GM23248 (cell line): Measurements from ENCODE around the gene GALNT17. TPM values are rescaled to one million over a fixed set of nuclear protein-coding genes. Genes with fewer than 3 reads are reported as not detected.
A peak's percentile ranks its signal among the peaks of the same experiment; 100 is the strongest.

Source experiments
- DNase-seq: peaks from one replicate; pipeline ENCODE4 v3.0.0-alpha.2; 2015
- H2AFZ ChIP-seq: fragments of 200-600 bp; sonication (generic); 2 replicates; pipeline ENCODE4 v1.6.1; 2016; ENCODE audit warnings: antibody characterized with exemption
- H3F3A ChIP-seq: fragments of 200-600 bp; sonication (generic); 2 replicates; pipeline ENCODE4 v1.6.1; 2016; ENCODE audit warnings: mild to moderate bottlenecking, antibody characterized with exemption, mixed run types; ENCODE audit not compliant: insufficient read depth
- H3K27ac ChIP-seq: fragments of 200-600 bp; sonication (generic); 2 replicates; pipeline ENCODE4 v1.5.1; 2016; ENCODE audit warnings: mild to moderate bottlenecking
- H3K27me3 ChIP-seq: fragments of 200-600 bp; sonication (generic); replicated peaks from 2 replicates; pipeline ENCODE4 v1.6.1; 2016; ENCODE audit warnings: mild to moderate bottlenecking; ENCODE audit not compliant: insufficient read depth
- H3K36me3 ChIP-seq: fragments of 200-600 bp; sonication (generic); 2 replicates; pipeline ENCODE4 v1.6.1; 2016; ENCODE audit warnings: low read depth, mild to moderate bottlenecking
- H3K4me1 ChIP-seq: fragments of 200-600 bp; sonication (generic); 2 replicates; pipeline ENCODE4 v1.6.1; 2016; ENCODE audit warnings: mild to moderate bottlenecking; ENCODE audit not compliant: insufficient read depth
- H3K4me2 ChIP-seq: fragments of 200-600 bp; sonication (generic); one replicate; pipeline ENCODE4 v1.6.1; 2016; ENCODE audit warnings: mild to moderate bottlenecking; ENCODE audit not compliant: unreplicated experiment
- H3K4me3 ChIP-seq: fragments of 200-600 bp; sonication (generic); 2 replicates; pipeline ENCODE4 v1.5.1; 2016; ENCODE audit warnings: mild to moderate bottlenecking
- H3K79me2 ChIP-seq: fragments of 200-600 bp; sonication (generic); 2 replicates; pipeline ENCODE4 v1.6.1; 2016; ENCODE audit warnings: mild to moderate bottlenecking; ENCODE audit not compliant: insufficient read depth
- H3K9ac ChIP-seq: fragments of 200-600 bp; sonication (generic); 2 replicates; pipeline ENCODE4 v1.6.1; 2016; ENCODE audit warnings: mild to moderate bottlenecking
- H3K9me2 ChIP-seq: fragments of 200-600 bp; sonication (generic); 2 replicates; pipeline ENCODE4 v1.6.1; 2016; ENCODE audit warnings: mixed run types, mild to moderate bottlenecking, moderate library complexity; ENCODE audit not compliant: insufficient read depth
- H3K9me3 ChIP-seq: fragments of 200-600 bp; sonication (generic); one replicate; pipeline ENCODE4 v1.6.1; 2017; ENCODE audit warnings: low read depth
- H4K20me1 ChIP-seq: fragments of 200-600 bp; sonication (generic); 2 replicates; pipeline ENCODE4 v1.6.0; 2016; ENCODE audit not compliant: insufficient read depth
- EZH2 ChIP-seq: fragments of 200-600 bp; sonication (generic); IDR thresholded peaks from 2 replicates; pipeline ENCODE4 v1.6.1; 2018; ENCODE audit warnings: antibody characterized with exemption, mild to moderate bottlenecking; ENCODE audit not compliant: insufficient read depth, poor library complexity, severe bottlenecking
- EZH2phosphoT487 ChIP-seq: fragments of 200-600 bp; sonication (generic); IDR thresholded peaks from 2 replicates; pipeline ENCODE4 v1.6.1; 2018; ENCODE audit warnings: antibody characterized with exemption, moderate library complexity, mild to moderate bottlenecking, low read depth; ENCODE audit not compliant: insufficient read depth
- WGBS, 2 experiments: methylation state at CpG; one replicate each; pipeline ENCODE4 v1.1.6; 2015 to 2017; ENCODE audit warnings: low lambda C conversion rate in 2 of 2, low coverage in 1 of 2; ENCODE audit errors: missing lambda C conversion rate in 2 of 2; 5-methylcytosine and 5-hydroxymethylcytosine counted together
- in situ Hi-C: fragments of 300-500 bp; cut with MboI; formaldehyde crosslinking; loops from 2 replicates; pipeline ENCODE4 v1.15.0; 2020
- polyA plus RNA-seq: library from polyadenylated mRNA; unstranded; fragments of >200 nt; fragmentation: Nextera tagmentation; extraction: Ambion mirVana; gene quantifications from 2 replicates; pipeline ENCODE4 v1.2.1, GENCODE V29; 2016
- total RNA-seq: library from RNA; depleted of rRNA; stranded (reverse); fragments of >200 nt; shearing (Covaris generic); gene quantifications from 2 replicates; pipeline ENCODE4 v1.2.3, GENCODE V29; 2014

GALNT17 gene
- total and polyA plus RNA-seq, 2 experiments from 2014 or later: not detected

DNA sequence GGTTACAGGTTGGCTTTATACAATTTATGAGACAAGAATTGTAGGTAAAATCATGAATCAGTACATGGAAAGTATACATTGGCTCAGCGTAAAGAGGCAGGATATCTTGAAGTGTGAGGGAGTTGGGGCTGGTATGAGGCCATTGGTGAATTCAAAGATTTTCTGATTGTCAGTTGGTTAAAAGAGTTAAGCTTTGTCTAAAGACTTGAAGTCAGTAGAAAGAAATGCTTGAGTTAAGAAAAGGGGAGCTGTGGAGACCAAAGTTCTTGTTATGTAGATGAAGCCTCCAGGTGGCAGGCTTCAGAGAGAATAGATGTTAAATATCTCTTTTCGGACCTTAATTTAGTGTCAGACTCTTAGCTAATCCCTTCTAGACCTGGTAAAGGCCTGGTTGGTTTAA is 341.0 kb downstream of the GALNT17 start:
- no peaks in the 10 kb centered on the region for H3K9me2 ChIP-seq
- TF ChIP-seq EZH2: no peak
- TF ChIP-seq EZH2phosphoT487: no peak
- H3K27ac ChIP-seq: no peak overlapping the region
- no peaks in the 10 kb centered on the region for H4K20me1 ChIP-seq
- in situ Hi-C loops: no loop called here
- H3K9me3 ChIP-seq: no peaks in the 10 kb centered on the region
- 44 to 48% methylated on average over 2 of the region's 2 CpGs for WGBS, 2 experiments
- no peak overlapping the region for H3K4me3 ChIP-seq
- H3K9ac ChIP-seq: no peak overlapping the region
- no peaks in the 10 kb centered on the region for H3K36me3 ChIP-seq
- H3K4me2 ChIP-seq: no peak overlapping the region
- H3F3A ChIP-seq: no peaks in the 10 kb centered on the region
- no peaks in the 10 kb centered on the region for H3K27me3 ChIP-seq
- H3K79me2 ChIP-seq: no peaks in the 10 kb centered on the region
- H3K4me1 ChIP-seq: no peaks in the 10 kb centered on the region
- H2AFZ ChIP-seq: no peak overlapping the region
- no peak for DNase-seq

DNA sequence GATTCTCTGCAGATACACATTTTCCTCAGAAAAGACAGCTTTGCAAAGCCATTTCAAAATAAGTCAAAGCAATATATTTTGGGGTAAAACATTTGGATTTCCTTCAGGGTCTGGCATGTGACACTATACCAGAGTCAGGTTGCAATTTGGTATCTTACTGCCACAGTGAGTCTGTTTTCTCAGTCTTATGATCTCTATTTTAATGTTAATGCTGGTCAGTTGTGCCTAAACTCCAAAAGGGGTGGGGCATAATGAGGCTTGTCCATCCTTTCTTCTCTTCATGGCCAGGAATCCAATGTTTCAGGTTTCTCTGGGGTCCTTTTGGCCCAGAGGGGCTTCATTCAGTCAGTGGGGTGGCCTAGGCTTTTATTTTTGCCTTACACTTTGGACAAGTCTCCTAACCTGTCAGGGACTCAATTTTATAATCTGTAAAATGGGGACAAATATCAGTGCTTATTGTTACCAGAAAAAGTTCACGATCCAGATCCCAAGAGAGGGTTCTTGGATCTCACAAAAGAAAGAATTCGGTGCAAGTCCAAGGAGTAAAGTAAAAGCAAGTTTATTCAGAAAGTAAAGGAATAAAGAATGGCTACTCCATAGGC is 341.5 kb downstream of the GALNT17 start:
- Histone ChIP-seq H3K79me2 (no peaks in the 10 kb centered on the region), H3K36me3 (no peaks in the 10 kb centered on the region), H3F3A (no peaks in the 10 kb centered on the region), H3K9me3 (no peaks in the 10 kb centered on the region), H3K9me2 (no peaks in the 10 kb centered on the region), H3K4me3 (no peak overlapping the region), H4K20me1 (no peaks in the 10 kb centered on the region), H3K4me1 (no peaks in the 10 kb centered on the region), H3K9ac (no peak overlapping the region), H3K4me2 (no peak overlapping the region), H2AFZ (no peak overlapping the region), H3K27me3 (no peaks in the 10 kb centered on the region), H3K27ac (no peak overlapping the region)
- WGBS, 2 experiments: 49 to 55% methylated on average over 2 of the region's 2 CpGs
- no peak for DNase-seq
- in situ Hi-C loops: no loop called here
- TF ChIP-seq EZH2: no peak
- TF ChIP-seq EZH2phosphoT487: no peak

DNA sequence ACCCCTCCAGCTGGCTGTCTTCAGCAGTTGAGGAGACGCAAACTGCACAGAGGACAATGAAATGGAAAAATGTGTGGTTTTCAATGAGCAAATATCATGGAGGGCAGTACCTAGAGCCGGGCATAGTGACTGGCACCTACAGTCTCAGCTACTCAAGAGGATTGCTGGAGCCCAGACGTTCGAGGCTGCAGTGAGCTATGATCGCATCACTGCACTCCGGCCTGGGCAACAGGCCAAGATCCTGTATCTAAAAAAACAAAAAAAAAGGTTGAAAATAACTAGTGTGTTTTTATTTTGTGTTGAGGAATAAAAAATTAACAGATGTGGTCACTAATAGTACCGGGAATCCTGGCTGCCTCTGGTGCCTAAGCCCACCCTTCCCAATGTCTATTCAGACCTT is 345.5 kb downstream of the GALNT17 start:
- H3K4me3 ChIP-seq: no peak overlapping the region
- no peak overlapping the region for H3K4me2 ChIP-seq
- H3K27ac ChIP-seq: no peak overlapping the region
- H2AFZ ChIP-seq: no peak overlapping the region
- no peak overlapping the region for H3K9ac ChIP-seq
- H3K36me3 ChIP-seq: no peaks in the 10 kb centered on the region
- WGBS, 2 experiments: 27 to 32% methylated on average over 7 of the region's 7 CpGs
- H3K4me1 ChIP-seq: no peaks in the 10 kb centered on the region
- no peak for TF ChIP-seq EZH2phosphoT487
- no peak for TF ChIP-seq EZH2
- H3F3A ChIP-seq: no peaks in the 10 kb centered on the region
- H3K79me2 ChIP-seq: no peaks in the 10 kb centered on the region
- no peaks in the 10 kb centered on the region for H3K27me3 ChIP-seq
- peak; percentile 12 for DNase-seq
- H3K9me3 ChIP-seq: no peaks in the 10 kb centered on the region
- H4K20me1 ChIP-seq: no peaks in the 10 kb centered on the region
- in situ Hi-C loops: no loop called here
- no peaks in the 10 kb centered on the region for H3K9me2 ChIP-seq

DNA sequence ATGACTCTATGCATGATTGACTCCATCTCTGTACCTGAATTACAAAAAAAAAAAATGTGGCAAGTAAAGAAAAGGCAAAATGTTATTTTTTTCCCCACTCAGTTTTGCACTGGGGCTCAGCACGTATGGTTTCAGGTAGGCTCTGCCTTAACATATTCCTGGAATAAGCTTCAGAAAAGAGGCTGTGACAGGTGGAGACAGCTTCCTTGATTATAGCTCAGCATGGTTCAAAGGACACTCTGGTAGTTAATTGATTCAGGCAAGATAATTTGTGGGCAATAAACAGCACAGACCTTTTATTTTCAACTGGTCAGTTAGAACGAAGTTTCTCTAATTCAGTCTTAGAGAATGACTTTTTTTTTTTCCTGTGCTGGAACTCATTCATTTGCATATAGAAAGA is 347.3 kb downstream of the GALNT17 start:
- Histone ChIP-seq H3K27me3 (no peaks in the 10 kb centered on the region), H3K9ac (no peak overlapping the region), H2AFZ (no peak overlapping the region), H3K79me2 (no peaks in the 10 kb centered on the region), H3F3A (no peaks in the 10 kb centered on the region), H3K36me3 (no peaks in the 10 kb centered on the region), H3K9me2 (no peaks in the 10 kb centered on the region), H3K27ac (no peak overlapping the region), H3K4me3 (no peak overlapping the region), H3K9me3 (no peaks in the 10 kb centered on the region), H3K4me2 (no peak overlapping the region), H3K4me1 (no peaks in the 10 kb centered on the region), H4K20me1 (no peaks in the 10 kb centered on the region)
- in situ Hi-C loops: no loop called here
- WGBS, 2 experiments: 44 to 52% methylated on average over 2 of the region's 2 CpGs
- no peak for TF ChIP-seq EZH2phosphoT487
- DNase-seq: no peak

DNA sequence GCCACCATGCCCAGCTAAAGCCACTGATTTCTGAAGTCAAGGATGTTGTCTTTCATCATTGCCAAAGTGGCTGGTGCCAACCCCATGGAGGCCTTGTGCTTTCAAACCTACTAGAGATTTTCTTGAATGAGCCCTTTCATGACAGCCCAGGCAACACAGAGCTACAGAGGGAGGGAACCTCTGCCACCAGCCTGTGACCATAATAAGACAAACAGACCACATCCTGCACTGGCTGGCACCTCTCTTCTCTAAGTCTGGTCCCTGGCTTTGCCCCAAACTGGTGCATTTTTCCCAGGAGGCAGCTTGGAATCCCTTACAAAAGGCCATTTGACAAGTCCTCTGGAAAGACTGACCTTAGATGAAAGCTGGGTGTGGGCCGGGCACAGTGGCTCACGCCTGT is 348.8 kb downstream of the GALNT17 start:
- no peak overlapping the region for H2AFZ ChIP-seq
- in situ Hi-C loops: no loop called here
- H4K20me1 ChIP-seq: no peaks in the 10 kb centered on the region
- no peak overlapping the region for H3K4me3 ChIP-seq
- H3K27me3 ChIP-seq: no peaks in the 10 kb centered on the region
- H3K27ac ChIP-seq: no peak overlapping the region
- no peaks in the 10 kb centered on the region for H3F3A ChIP-seq
- no peaks in the 10 kb centered on the region for H3K9me3 ChIP-seq
- no peaks in the 10 kb centered on the region for H3K79me2 ChIP-seq
- H3K9me2 ChIP-seq: no peaks in the 10 kb centered on the region
- WGBS, 2 experiments: 85 to 97% methylated on average over 2 of the region's 2 CpGs
- H3K4me2 ChIP-seq: no peak overlapping the region
- no peaks in the 10 kb centered on the region for H3K4me1 ChIP-seq
- H3K36me3 ChIP-seq: no peaks in the 10 kb centered on the region
- no peak for DNase-seq
- no peak for TF ChIP-seq EZH2phosphoT487
- TF ChIP-seq EZH2: no peak
- no peak overlapping the region for H3K9ac ChIP-seq
